Activated CD4-positive, alpha-beta T cell treated with anti-CD3 and anti-CD28 coated beads, Interleukin-2, amount 50 U/mL, for 1 hour (primary cell): ENCODE data around the gene FTO.

Experiments used
- DNase-seq: peaks from one replicate; pipeline ENCODE4 v3.0.0-alpha.2; 2020

The FTO gene

DNA sequence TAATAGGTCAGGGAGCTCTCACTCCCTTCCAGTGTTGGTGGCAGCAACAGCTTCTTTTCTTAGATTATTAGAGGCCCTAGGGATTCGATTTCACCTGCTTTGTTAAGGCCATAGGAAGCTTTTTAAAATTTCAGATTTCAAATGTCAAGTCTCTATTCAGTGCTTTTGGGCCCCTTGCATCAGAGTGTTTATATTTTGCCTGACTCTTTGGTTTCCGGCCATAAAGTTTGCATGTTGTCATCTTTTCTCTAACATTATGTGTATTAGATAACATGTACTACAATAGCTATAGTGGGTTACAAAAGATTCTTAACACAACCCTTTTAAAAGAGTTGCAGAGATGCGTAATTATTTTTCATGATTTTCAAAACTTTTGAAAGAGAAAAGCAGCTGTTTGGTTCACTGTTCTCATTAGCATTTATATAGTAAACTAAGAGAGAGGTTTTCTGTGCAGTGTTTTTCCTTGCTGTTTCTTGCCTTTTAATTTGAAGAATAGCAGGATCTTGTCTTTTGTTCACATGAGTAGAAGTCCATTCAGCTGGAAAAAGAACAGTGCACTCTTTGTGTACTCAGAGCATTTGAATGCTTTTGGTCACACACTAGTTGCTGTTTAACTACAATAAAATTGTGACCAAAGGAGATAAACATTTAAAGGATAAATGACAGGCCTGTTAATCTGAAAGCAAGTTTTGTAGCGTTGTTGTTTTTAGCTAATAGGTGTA lies 52.5 kb downstream of the FTO start:
- DNase-seq: no peak

DNA sequence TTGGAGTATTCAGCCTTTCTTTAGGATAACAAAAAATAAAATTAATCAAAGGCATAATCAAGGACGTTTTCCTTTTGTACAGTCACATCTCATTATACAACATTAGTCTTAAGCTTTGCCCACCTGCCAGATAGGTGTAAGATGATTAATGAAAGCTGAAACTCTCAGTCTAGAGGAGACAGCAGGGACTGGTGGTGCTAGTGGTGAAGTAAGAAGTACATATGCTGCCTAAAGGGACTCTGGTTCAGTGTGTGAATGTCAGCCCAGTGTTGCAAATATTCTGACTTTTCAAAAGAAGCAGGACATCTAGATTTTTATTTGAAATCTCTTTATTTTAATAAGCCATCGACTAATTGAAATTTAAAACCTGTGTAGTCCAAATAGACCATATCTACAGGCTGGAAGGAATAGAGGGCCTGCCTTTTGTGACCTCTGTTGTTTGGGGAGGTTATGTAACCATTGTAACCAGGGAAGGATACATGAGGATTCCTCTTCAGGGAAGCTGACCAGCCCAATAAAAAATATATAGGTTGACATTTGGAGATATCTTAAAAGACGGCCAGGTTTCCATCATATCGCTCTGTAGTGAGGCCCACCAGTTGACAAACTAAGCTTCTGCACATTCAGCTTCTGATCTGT lies 54.1 kb downstream of the FTO start:
- no peak for DNase-seq

DNA sequence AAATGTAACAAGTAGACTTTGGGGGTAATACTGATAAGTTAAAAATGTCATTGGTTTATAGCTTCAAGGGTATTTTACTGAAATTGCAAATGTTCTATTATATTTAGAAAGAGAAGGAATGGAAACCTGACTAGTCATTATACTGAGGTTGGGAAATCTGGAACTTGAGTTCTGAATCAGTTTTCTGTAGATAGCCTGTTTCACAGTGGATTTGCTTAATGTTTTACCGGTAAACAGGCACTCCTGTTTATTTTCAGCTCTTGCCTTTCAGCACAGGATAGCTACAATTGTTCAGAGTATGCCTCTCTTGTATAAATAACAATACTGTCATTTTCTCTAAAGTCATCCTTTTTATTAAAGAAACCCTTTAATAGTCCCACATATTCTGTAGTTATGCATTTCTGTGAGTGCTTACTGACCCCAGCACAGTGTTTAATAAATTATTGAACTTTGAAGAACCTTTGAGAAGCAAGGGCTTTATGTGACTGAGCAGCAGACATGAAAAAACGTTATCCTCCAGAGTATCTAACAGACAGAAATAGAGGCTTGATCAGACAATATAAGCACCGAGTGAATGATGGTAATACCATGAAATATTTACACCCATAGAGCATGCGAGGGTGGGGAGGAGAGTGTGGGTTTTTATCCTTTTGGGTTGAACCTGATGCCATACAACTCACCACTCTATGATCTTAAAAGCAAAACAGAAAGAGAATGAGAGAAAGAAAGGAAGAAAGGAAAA lies 58.2 kb downstream of the FTO start:
- DNase-seq: no peak

DNA sequence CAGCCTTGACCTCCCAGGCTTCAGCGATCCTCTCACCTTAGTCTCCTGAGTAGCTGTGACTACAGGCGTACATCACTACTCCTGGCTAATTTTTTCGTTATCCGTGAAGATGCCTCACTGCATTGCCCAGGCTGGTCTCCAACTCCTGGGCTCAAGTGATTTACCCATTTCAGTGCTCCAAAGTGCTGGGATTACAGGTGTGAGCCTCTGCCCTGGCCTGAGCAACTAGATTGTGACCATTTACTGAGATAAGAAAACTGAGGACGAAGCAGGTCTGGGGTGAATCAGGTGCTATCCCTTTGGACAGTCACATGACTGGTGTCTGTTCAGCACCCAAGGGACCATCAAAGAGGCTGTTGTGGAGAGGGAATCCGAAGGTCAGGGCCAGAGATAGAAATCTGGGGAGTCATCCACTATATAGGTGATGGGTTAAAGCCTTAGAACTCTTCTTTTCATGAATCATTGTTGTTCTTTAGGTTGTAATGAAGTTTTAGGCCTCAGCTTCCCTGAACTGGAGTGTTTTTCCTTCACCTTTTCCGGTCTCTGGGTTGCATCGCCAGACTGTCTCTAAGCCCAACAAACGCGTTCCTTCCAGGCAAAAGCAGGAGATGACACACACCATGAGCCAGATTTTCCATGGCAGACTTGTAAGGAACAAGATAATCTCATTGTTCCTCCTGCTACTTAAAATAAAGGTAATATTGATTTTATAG lies 62.5 kb downstream of the FTO start:
- DNase-seq: no peak

DNA sequence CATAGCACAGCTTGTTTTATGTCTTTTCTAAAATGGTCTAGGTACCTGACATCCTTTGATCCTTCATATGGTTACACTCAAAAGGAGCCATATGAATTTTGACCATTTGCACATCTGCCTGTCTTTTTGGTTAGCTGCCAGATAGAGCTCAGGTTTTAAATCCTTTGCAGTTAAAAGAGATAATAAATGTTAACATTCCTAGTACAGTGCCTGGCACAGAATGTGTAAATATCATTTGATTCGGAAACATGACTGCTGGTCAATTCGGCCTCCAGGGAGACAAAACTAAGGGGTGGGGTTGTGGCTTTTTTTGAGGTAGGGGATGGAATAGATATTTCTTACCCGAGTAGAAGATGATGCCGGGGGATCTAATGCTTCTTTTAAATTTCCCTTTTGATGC lies 64.2 kb downstream of the FTO start:
- DNase-seq: no peak

DNA sequence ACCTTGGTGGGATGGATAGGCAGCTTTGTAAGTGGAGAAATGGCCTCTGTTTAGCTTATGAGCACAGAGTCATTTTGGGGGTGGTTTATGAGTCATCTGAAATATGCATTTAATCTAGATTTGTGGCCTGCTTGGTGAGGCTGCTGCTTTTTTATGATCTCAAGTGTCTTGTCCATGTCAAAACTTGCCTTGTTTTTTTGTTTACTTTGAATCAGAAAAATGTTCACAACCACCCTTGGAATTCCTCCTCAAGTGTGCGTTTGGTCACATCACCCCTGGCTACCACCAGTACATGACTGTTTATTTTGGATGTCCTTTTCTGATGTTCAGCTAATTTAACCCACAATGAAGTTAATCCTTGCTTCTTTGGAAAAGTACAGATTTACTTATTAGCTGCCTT lies 64.6 kb downstream of the FTO start:
- DNase-seq: no peak

DNA sequence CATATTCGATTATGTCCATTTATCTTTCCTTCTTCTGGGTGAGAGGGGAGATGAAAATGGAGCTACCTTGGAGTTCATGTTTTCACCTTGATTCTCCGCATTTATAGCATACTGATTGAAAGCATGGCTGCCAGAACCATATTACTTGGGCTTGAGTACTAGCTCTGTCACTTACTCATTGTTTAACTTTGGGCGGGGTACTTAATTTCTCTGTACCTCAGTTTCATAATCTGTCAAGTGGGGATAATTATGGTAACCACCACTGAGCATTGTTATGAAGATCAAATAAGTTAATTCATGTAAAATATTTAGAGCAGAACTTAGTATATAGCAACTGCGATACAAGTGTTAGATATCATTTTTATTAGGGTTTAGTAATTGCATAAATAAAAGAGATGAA lies 65.2 kb downstream of the FTO start:
- no peak for DNase-seq

DNA sequence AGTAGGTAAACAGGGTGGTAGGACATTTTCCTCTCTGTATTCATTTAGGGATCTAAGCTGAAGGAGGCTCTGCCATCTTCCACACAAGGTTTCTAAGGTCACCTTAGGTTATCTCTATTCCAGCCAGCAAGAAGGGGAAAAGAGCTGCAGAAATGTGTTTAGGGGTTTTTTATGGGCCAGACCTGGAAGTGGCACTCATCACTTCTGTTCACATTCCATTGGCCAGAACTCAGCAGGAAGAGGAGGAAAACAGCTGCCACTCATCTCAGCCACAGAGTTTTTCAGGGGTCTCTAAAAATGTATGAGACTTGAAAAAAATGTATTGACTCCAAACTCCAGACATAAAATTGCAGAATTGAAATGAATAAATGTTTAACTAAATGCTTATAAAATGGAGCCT lies 65.8 kb downstream of the FTO start:
- DNase-seq: no peak

DNA sequence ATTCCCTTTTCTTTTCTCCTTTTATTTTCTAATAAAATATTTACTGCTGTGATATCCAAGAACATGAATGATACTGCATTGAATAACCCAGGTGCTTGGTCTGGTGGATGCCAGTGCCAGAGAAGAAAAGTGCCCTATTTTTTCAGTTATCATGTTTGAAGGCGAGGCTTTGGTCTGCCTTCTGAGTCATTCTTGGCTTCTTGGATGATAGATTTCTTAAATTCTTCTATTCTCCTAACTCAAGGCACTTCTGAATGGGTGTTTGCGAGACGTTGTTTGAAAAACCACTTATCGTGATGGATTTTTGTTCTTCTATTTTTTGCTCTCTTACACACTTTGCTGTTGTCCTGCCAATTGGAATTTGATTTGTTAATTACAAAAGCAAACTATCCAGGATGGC lies 66.7 kb downstream of the FTO start:
- DNase-seq: no peak

DNA sequence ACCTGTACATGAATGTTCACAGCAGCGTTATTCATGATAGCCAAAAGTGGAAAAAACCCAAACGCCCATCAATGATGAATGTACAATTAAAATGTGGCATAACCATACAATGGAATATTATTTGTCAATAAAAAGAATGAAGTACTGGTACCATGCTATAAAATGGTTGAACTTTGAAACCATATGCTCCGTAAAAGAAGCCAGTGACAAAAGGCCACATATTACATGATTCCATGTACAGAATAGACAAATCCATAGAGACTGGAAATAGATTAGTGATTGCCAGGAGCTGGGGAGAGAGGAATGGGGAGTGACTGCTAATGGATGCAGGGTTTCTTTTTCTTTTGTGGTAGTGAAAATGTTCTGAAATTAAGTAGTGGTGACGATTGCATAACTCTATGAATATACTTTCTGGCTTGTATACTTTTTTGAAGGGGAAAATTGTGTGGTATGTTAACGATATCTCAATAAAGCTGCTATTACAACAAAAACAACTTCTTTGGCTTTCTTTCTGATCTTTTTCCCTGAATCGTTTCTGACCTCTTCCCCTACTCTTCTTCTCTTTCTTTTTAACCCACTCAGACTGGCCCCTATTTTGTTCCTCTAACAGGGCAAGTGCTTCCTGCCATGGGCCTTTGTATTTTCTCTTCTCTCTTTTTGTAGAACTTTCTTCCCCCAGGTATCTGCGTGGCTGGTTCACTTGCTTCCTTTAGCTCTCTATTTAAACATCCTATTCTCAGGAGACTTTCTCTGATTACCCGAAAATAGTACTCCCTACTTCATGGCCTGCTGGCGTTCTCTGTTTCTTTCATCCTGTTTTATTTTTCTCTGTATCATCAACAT lies 67.9 kb downstream of the FTO start:
- no peak for DNase-seq

DNA sequence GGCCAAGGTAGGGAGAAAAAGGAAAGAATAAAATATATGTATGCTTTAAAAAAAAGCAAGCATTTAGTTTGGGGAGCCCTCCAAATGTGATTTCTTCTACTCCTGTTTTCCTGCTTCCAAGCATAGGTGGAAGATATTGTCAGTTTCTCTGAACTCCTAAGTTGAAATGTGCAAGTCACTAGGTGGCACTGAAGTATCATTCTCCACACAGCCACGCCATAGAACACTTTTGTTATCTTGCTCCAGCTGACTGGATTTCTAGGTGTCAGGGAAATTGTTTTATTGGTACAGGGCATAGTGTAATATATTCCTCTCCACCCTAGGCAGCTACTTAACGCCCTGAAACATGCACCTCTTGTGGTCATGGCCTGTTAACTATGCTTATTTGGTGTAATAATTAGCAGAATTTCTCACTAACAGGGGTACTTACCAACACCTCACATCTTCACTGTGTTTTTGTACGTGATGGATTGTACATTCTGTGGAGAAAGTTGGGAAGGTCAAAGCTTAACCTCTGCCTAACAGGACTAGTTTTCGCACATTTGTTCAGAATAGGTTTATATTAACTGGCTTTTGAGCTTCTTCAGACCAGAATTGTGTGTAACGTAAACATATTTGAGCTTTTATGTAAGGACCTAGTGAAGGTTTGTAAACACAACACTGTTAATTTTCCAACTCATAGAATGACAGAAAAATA lies 69.3 kb downstream of the FTO start:
- no peak for DNase-seq

DNA sequence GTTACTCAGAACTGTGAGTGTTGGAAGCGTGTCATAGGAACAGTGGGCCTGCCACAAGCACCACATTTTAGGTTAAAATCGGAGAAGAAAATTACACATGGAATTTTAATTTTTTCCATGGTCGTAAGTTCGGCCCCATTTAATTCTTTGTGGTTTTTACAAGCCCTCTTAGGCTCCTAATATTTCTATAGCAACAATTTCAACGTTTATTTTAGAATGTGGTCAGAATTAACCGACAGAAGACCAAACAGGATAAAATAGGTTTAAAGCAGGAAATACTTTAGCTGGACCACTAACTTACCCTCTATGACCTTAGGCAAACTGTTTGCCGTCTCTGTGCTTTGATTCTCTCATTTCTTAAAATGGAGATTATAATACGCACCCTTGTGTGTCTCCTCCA lies 69.9 kb downstream of the FTO start:
- no peak for DNase-seq

DNA sequence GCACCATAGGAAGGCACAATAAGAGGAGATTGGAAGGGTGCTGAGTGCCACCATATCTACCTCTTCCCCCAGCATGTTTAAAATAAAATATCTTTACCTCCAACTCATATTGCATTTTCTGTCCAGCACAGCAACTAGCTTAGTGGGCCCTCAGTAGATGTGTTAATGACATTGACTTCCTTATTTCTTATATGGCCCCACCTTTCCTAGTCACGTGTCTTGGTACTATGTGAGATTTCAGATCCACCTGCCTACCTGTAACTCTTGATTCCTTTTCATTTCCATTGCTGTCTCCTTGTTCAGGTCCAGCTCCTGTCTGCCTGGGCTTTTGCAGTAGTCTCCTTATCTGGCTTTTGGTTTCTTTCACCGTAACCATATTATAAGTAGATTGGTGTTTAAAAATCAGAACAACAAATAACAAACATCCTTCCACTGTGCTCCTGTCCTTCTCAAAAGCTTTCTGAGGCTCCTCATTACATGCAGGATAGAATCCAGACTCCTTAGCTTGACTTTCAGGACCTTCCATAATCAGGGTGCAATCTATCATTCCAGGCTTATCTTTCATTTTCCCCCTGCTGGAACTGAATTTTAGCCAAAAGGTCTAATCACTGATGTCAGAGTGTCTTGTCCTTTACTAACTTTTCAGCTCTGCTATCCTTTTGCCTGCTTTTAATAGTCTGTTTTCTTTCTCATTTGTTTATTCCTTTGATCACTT lies 71.3 kb downstream of the FTO start:
- DNase-seq: no peak

DNA sequence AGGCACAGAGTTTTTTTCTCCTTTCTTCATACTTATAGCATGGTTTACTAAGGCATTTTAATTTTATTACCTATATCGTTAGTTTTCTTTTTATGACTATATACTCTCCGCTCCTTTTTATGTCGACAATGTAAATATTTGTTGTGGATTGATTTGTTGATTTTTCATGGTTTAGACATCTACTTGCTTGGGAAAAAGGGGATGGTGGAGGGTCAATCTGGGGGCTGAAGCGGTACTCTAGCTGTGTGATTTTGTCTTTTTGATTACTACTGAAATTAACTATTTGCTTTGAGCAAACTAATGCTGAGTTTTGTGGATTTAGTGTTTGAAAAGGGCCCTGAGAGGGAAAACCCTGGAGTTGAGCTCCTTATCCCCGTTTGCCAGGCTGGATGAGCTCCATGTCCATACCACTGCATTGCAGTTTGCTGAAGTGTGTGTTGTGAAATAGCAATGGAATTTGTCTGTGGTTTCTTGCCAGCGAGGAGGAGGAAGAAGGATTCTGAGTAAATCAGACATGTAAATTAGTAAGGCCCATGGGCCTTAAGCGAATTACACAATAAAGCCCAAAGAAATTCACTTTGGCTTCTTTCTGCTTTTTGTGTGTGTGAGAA lies 72.0 kb downstream of the FTO start:
- DNase-seq: no peak

DNA sequence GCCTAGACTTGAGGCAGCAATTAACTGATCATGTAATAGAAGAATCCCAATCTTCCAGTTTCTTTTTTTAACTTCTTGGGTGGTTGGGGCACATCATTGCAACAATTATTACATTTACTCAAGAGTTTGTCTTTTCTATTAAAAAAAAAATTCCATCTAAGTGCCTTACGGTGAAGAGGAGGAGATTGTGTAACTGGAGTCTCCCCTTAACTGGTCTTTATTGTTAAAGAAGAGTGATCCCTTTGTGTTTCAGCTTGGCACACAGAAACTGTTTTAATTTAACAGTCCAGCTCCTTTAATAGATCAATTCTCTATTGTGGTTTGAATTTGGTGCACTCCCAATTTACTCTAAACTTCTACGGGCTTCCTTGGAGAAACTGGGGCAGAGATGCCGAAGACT lies 75.2 kb downstream of the FTO start:
- no peak for DNase-seq

DNA sequence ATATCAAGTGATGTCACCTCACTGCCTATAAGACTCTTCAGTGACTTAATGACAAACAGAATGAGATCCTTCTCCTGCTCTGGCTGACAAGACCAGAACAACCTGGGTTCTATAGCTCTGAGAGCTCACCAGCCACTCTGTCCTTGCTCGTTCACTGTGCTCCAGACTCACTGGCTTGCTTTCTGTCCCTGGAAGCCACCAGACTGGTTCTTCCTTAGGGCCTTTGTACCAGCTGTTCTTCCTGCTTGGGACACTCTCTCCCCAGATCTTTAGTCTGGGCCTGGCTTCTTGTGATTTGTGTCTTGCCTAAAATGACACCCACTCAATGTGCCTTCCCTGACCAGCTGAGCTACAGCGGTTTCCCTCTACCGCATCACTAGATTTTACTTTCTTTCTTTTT lies 76.1 kb downstream of the FTO start:
- DNase-seq: no peak

DNA sequence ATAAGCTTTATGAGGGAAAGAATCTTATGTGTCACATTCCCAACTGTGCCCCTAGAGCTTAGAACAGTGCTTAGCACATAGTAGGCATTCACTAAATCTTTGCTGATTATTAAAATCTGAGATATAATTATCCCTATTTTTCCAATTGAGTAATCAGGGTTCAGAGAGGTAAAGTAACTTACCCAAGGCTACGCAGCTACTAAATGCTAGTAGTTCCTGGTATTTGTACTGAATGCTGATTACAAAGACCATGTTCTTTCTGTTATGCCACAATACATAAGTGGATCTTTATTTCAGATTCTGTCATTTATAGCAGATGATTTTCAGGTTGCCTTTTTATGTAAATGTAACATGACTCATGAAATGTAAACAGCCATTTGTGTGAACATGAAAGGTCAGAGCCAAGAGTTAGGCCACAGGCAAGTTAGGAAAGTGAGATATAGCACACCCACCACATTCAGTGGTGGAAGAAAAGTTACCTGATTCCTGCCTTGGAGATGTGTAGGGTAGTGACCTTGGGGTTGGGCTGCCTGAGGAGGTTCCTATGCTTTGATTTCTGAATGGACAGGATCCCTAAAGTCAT lies 77.2 kb downstream of the FTO start:
- no peak for DNase-seq

DNA sequence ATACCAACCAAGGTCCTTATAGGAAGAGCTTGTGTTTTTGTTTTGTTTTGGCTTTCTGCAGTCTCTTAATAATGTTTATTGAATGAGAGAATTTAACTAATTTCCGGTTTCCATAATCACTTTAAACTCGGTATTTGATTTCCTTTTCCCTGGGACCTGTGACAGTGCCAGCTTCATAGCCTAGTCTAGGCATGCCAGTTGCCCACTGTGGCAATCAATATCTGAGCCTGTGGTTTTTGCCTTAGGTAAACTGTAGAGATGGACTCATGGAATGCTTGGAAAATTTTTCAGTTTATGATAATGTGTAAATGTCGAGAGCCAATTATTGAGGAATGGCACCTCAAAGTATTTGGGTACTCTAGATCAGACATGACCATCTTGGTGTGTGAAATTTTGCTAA lies 78.2 kb downstream of the FTO start:
- DNase-seq: no peak

DNA sequence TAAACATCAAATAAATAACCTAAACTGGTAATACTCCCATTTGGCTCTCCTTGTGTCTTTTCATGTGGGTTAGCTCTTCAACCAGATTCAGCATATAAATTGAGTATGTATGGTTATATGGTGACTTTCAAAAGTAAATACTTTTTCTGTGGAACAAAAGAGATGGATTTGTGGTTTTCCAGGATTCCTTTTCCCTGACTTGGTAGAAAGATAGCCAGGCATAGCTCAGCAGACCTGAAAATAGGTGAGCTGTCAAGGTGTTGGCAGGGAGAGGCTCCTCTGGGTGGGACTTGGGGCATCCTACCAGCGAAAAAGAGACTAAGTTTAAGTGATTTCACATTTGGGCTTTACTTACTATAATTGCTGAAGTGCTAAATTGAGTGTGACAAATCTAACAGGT lies 80.3 kb downstream of the FTO start:
- DNase-seq: no peak

DNA sequence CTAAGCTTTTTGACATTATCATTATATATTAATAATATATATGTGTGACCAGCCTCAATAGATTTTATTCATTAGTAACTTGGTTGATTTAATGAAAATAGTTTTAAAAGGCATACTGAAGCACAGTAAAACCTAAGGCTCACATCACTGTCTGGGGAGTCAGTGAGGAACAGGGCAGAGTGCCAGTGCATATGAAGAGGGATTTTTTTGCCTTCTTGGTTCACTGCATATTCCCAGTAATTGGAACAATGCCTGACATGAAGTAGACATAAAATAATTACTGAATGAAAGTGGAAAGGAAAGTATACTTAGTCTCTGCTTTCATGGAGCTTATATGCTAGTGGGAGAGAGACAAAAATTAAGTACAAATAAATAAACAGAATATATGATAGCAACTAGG lies 81.1 kb downstream of the FTO start:
- DNase-seq: no peak

DNA sequence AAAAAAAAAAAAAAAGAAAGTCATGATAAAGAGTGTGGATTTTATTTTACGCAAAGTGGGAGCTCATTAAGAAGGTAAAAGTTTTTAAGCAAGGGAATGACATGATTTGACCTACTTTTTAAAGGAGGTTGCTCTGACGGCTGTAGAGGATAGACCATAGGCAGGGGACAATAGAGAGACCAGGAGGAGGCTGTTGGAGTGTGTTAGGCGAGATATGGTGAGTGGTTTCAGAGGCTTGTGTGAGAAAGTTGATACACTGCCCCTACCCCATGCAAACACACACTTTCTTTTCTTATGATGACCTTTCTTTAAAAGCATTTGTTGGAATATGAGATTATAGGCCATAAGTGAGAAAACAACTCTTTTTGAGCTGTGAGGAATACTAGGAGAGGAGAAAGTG lies 82.0 kb downstream of the FTO start:
- no peak for DNase-seq
